Measurements from ENCODE around the gene NXN. TPM values are rescaled to one million over a fixed set of nuclear protein-coding genes. Genes with fewer than 3 reads are reported as not detected.
A peak's percentile ranks its signal among the peaks of the same experiment; 100 is the strongest.

NXN gene
- polyA plus RNA-seq (ENCODE audit: insufficient read length in 4 of 4), result 10 to 100 TPM; 33.3 to 42.1 (median 38.8) TPM

GRCh38 chr17:979539-980405 is at the start of gene NXN:
Gene NXN, minus strand, starts transcription at chr17:979776.
- DNase-seq (ENCODE audit: low read depth in 4 of 4, low spot score in 3 of 4), result peak in 2 of 4 donors; percentile 41 to 71

DNA sequence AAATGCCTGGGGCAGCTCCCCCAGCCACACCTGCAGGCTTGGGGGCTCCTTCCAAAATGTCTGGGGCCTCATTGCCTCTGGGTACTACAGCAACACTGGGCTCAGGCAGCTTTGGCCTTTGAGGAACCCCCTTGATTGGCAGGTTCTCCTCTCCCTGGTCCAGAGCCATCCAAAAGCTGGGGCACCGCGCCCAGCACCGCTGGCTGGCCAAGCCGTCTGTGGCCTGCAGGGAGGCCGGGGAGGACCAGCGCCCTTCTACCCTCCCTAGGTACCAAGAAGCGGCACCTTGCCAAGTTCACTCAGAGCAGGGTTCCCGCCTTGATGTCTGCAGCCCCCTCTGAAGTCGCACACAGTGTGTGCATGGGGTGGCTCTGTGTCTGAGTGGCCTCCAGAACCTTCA is 47.5 kb upstream of the NXN start:
- DNase-seq (ENCODE audit: low read depth in 4 of 4, low spot score in 3 of 4), result no peak

DNA sequence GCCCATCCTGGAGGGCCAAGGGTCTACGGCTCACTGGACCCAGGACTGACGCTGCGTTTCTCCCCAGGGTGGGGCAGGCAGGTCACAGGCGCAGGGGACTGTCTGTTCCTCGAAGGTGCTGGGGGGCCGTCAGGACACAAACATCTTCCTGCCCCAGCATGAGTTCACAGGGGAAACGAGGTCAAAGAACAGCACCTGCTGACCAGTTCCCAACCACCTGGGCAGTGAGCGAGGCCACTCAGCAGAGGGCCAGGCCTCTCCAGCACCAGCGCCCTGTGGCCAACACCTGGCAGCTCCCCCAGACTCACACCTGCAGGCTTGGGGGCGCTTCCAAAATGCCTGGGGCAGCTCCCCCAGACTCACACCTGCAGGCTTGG is 47.0 kb upstream of the NXN start:
- DNase-seq (ENCODE audit: low read depth in 4 of 4, low spot score in 3 of 4), result no peak

- no peak for DNase-seq (ENCODE audit: low read depth in 4 of 4, low spot score in 3 of 4)
These were observed 46.4 kb upstream of the NXN start for GRCh38 chr17:1025733-1026598.

DNA sequence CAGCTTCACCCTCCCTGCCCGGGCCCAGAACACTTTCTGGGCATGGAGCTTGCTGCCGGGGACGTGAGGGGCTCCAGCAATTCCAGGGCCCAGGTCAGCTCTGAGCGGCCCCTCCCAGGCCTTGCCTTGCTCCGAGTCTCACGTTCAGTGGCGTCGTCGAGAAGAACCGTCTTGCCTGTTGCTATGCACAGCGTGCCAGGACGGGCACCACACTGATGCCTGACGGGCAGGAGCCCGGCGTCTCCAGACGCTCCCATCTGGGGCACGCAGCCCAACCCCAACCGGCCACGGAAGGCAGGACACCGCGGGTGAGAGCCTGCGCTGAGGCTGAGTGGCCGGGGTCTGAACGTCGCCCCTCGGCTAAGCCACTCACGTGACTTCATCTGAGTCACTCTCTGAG is 44.5 kb upstream of the NXN start:
- DNase-seq (ENCODE audit: low read depth in 4 of 4, low spot score in 3 of 4), result no peak

GRCh38 chr17:1022278-1023024 is 42.9 kb upstream of the NXN start:
- DNase-seq (ENCODE audit: low read depth in 4 of 4, low spot score in 3 of 4), result no peak

- no peak for DNase-seq (ENCODE audit: low read depth in 4 of 4, low spot score in 3 of 4)
These were observed 41.6 kb upstream of the NXN start for GRCh38 chr17:1021147-1021546.

- DNase-seq (ENCODE audit: low read depth in 4 of 4, low spot score in 3 of 4), result no peak
These were observed 39.9 kb upstream of the NXN start for GRCh38 chr17:1019451-1019850.

GRCh38 chr17:1018547-1018946 is 39.0 kb upstream of the NXN start:
- no peak for DNase-seq (ENCODE audit: low read depth in 4 of 4, low spot score in 3 of 4)

DNA sequence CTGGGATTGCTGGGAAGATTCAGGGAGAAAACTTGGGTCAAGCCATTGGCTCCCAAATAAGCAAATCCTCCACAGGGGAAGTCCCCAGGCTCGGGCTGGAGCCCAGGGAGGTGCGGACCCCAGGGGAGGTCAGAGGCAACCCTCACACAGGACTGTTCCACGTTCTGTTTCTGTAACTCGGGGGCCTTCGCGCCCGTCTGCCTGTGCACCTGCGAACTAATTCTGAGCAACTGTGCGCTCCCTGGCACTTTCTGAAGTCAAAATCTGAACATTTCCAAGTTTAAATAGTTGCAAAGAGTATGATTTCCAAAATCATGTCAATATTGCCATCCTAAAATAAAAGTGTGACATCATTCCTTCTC is 34.1 kb upstream of the NXN start:
- no peak for DNase-seq (ENCODE audit: low read depth in 4 of 4, low spot score in 3 of 4)

GRCh38 chr17:1012823-1013728 is 33.5 kb upstream of the NXN start:
- no peak for DNase-seq (ENCODE audit: low read depth in 4 of 4, low spot score in 3 of 4)

- DNase-seq (ENCODE audit: low read depth in 4 of 4, low spot score in 3 of 4), result no peak
These were observed 32.5 kb upstream of the NXN start for GRCh38 chr17:1011760-1012735.

DNA sequence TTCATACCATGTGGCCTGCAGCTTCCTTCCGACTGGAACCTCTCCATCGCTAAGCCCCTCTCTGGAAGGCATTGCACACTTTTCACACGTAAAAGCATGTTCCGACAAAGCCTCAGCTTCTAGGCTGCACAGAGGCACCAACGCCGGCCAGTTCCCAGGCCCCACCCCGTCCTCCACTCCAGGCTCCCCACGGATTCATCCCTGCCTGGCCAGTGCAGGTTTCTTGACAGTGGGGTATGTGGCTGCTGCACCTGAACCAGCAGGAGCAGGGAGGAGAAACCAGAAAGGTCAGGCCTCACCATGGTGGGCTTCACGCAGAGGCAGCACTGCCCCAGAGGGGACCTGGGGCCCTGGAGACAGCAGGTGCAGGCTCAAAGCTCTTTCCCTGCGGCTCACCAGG is 31.6 kb upstream of the NXN start:
- no peak for DNase-seq (ENCODE audit: low read depth in 4 of 4, low spot score in 3 of 4)

DNA sequence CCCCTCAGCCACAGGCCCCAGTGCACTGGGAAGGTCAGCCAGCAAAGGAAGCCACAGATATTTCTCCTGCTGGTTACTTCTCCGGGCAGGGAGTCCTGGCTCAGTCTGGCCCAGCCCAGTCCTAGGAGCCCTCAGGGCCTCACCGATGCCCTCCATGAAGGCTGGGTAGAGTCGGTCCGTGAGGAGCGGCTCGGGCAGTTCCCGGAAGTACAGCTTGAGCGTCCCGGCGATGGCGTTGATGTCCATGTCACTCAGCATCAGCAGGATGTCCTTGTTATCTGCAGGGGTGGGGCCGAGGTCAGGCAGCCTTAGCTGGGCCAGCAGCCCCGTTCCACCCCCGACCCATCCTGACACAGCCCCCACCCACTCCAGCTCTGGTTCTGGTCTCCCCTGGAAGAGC is 31.0 kb upstream of the NXN start:
- DNase-seq (ENCODE audit: low read depth in 4 of 4, low spot score in 3 of 4), result no peak

- DNase-seq (ENCODE audit: low read depth in 4 of 4, low spot score in 3 of 4), result no peak
These were observed 30.5 kb upstream of the NXN start for GRCh38 chr17:1010086-1010450.

GRCh38 chr17:1009229-1010085 is 29.9 kb upstream of the NXN start:
- no peak for DNase-seq (ENCODE audit: low read depth in 4 of 4, low spot score in 3 of 4)

DNA sequence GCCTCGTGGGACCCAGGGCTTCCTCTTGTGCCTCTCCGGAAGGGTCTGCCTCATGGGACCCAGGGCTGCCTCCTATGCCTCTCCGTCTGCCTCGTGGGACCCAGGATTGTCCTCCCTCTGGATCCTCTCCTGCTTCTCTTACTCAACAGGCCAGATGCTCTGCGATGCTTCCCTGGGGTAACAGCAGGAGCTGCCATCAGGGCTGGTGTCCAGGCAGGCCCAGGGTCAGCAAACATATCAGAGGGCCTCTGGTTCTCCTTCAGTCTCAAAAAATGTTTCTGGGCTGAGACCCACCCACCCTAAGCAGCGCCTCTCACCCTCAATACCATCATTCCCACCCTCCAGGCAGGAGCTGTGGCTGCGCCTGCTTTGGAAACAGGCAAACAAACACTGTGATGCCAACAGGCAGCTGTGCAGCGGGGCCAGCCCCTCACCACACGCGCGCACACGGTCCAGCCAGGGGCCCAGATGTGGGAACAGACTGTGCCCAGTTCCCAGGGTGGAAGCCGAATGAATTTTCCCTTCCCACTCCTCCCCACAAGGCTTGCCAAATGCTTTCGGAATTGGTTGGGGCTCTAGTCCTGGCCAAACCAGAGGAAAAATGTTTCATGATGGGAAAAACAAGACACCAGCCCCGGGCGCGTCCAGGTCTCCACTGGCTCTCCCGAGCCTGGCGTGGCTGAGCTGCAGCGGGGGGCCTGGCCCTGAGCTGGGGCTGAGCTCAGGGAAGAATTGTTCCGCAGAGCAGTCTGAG is 28.6 kb upstream of the NXN start:
- no peak for DNase-seq (ENCODE audit: low read depth in 4 of 4, low spot score in 3 of 4)
